Measurements from ENCODE around the gene STK11. TPM values are rescaled to one million over a fixed set of nuclear protein-coding genes. Genes with fewer than 3 reads are reported as not detected.

STK11 gene
- total RNA-seq, 2 experiments from 2014 or later = 76.5 to 78.4 TPM

GRCh38 chr19:1268226-1269064, 62.9 kb downstream of the STK11 start:
- H3K27ac ChIP-seq (ENCODE audit: low read depth, low read length, poor library complexity, severe bottlenecking) = peak overlapping the region; percentile 69
- no peak for DNase-seq (ENCODE audit: low spot score)
- peak overlapping the region; percentile 82 for H3K4me3 ChIP-seq (ENCODE audit: low read depth, low read length, poor library complexity, severe bottlenecking)
- ChIA-PET CTCF (ENCODE audit: unreplicated experiment) (interaction anchor here (0.5 to 2.1 kb wide), 3 partner anchors 24 to 261 kb away, joined by 3 to 16 read pairs (median 7); no protein-coding TSS in a partner anchor), POLR2A (interaction anchor here (0.6 to 1.0 kb wide), 6 partner anchors 9 to 174 kb away, joined by 3 to 23 read pairs (median 6); partner anchors contain the start of gene GPX4)
- peaks cover 45% of the 10 kb centered on the region for H3K36me3 ChIP-seq (ENCODE audit: insufficient read depth, low read length)
- intact Hi-C loops (cut with micrococcal nuclease; ENCODE audit: unreplicated experiment) = loop anchor here (5.0 to 10.0 kb wide), 2 partner anchors 244 to 379 kb away; partner anchors contain the start of genes CNN2, RNU6-2 and TMEM259
- no peaks in the 10 kb centered on the region for H3K9me2 ChIP-seq (ENCODE audit: insufficient read depth, low read length)
- peaks cover 37% of the 10 kb centered on the region for H3K79me2 ChIP-seq (ENCODE audit: insufficient read depth, low read depth, low read length)
- TF ChIP-seq EZH2phosphoT487 (IDR thresholded peaks at IDR 0.05; ENCODE audit: borderline replicate concordance, low read depth, low read length) = no peak
- TF ChIP-seq, protein P1, sequence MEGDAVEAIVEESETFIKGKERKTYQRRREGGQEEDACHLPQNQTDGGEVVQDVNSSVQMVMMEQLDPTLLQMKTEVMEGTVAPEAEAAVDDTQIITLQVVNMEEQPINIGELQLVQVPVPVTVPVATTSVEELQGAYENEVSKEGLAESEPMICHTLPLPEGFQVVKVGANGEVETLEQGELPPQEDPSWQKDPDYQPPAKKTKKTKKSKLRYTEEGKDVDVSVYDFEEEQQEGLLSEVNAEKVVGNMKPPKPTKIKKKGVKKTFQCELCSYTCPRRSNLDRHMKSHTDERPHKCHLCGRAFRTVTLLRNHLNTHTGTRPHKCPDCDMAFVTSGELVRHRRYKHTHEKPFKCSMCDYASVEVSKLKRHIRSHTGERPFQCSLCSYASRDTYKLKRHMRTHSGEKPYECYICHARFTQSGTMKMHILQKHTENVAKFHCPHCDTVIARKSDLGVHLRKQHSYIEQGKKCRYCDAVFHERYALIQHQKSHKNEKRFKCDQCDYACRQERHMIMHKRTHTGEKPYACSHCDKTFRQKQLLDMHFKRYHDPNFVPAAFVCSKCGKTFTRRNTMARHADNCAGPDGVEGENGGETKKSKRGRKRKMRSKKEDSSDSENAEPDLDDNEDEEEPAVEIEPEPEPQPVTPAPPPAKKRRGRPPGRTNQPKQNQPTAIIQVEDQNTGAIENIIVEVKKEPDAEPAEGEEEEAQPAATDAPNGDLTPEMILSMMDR (conservative IDR thresholded peaks at IDR 0.05; ENCODE audit: low read length) = no peak
- no peak overlapping the region for H2AFZ ChIP-seq (ENCODE audit: low read length)
- no TSS peak for BruUV-seq (replicated peaks)
- H3K9me3 ChIP-seq (ENCODE audit: low read length) = no peaks in the 10 kb centered on the region
- peaks cover 3% of the 10 kb centered on the region; the same call in 1 of the 2 replicates for H4K20me1 ChIP-seq (ENCODE audit: insufficient read depth, low read length)
- peak overlapping the region; percentile 97 for H3K4me2 ChIP-seq (ENCODE audit: low read length)
- H3K4me1 ChIP-seq (ENCODE audit: insufficient read depth, low read length, poor library complexity, severe bottlenecking) = peaks cover 85% of the 10 kb centered on the region

DNA sequence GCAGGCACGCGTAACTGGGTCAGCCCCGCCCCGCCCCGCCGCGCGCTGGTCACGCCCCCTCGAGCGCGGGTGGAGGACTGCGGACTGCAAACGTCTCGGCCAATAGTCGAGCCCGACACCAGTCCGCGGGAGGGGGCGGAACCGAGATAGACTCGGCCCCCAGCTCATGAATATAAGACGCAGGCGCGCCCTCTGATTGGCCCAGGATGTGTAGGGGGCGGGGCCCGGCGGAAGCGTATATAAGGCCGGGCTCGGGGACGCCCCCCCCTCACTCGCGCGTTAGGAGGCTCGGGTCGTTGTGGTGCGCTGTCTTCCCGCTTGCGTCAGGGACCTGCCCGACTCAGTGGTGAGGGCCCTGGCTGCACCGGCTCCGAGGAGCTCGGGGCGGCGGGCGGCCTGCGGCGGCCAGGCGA, 63.5 kb downstream of the STK11 start, which contains the start of gene CIRBP:
TSS of gene CIRBP (plus strand) at position 268 of the 413 bp plus-strand sequence. CDS start 1,602 bp downstream, outside the sequence.
- Histone ChIP-seq H3K9me2 (ENCODE audit: insufficient read depth, low read length) (no peaks in the 10 kb centered on the region), H3K27ac (ENCODE audit: low read depth, low read length, poor library complexity, severe bottlenecking) (peak within 1 kb of the TSS; percentile 69), H3K79me2 (ENCODE audit: insufficient read depth, low read depth, low read length) (peaks cover 43% of the 10 kb centered on the region), H4K20me1 (ENCODE audit: insufficient read depth, low read length) (peaks cover 3% of the 10 kb centered on the region; the same call in 1 of the 2 replicates), H3K36me3 (ENCODE audit: insufficient read depth, low read length) (peaks cover 48% of the 10 kb centered on the region), H2AFZ (ENCODE audit: low read length) (no peak within 1 kb of the TSS), H3K9me3 (ENCODE audit: low read length) (no peaks in the 10 kb centered on the region), H3K4me2 (ENCODE audit: low read length) (peak within 1 kb of the TSS; percentile 100), H3K4me1 (ENCODE audit: insufficient read depth, low read length, poor library complexity, severe bottlenecking) (peaks cover 85% of the 10 kb centered on the region), H3K4me3 (ENCODE audit: low read depth, low read length, poor library complexity, severe bottlenecking) (peak within 1 kb of the TSS; percentile 82)
- no peak for TF ChIP-seq EZH2phosphoT487 (IDR thresholded peaks at IDR 0.05; ENCODE audit: borderline replicate concordance, low read depth, low read length)
- TF ChIP-seq, protein P1 (conservative IDR thresholded peaks at IDR 0.05; ENCODE audit: low read length) = no peak
- intact Hi-C loops (cut with micrococcal nuclease; ENCODE audit: unreplicated experiment) = loop anchor here (5.0 to 10.0 kb wide), 2 partner anchors 244 to 378 kb away; partner anchors contain the start of genes CNN2, RNU6-2 and TMEM259
- DNase-seq (ENCODE audit: low spot score) = peak; percentile 99
- POLR2A ChIA-PET = interaction anchor here (0.6 to 1.0 kb wide), 6 partner anchors 10 to 175 kb away, joined by 3 to 23 read pairs (median 6); partner anchors contain the start of gene GPX4
- no TSS peak for BruUV-seq (replicated peaks)
- CTCF ChIA-PET (ENCODE audit: unreplicated experiment) = interaction anchor here (0.5 to 2.1 kb wide), 3 partner anchors 25 to 260 kb away, joined by 3 to 16 read pairs (median 7); no protein-coding TSS in a partner anchor
